Neuron (in vitro differentiated cells): ENCODE measurements around the gene TFAP2D.
A peak's percentile ranks its signal among the peaks of the same experiment; 100 is the strongest.

Experiments used
- H2AFZ ChIP-seq: one replicate; pipeline ENCODE4 v1.6.1; 2013; ENCODE audit warnings: low read depth, mild to moderate bottlenecking, inconsistent platforms, low read length, moderate library complexity
- H3K27me3 ChIP-seq: one replicate; pipeline ENCODE4 v1.6.1; 2013; ENCODE audit warnings: low read length; ENCODE audit not compliant: insufficient read depth
- H3K36me3 ChIP-seq: one replicate; pipeline ENCODE4 v1.6.1; 2013; ENCODE audit warnings: low read length; ENCODE audit not compliant: insufficient read depth
- H3K4me1 ChIP-seq: one replicate; pipeline ENCODE4 v1.6.1; 2013; ENCODE audit warnings: low read length; ENCODE audit not compliant: insufficient read depth
- H3K4me3 ChIP-seq: 2 replicates; pipeline ENCODE4 v1.5.1; 2013; ENCODE audit warnings: mild to moderate bottlenecking, low read length, moderate library complexity
- H3K9me3 ChIP-seq: one replicate; pipeline ENCODE4 v1.6.1; 2013; ENCODE audit warnings: low read length

The TFAP2D gene

GRCh38 chr6:50742161-50742560, 28.8 kb downstream of the TFAP2D start:
- H3K4me1 ChIP-seq: no peaks in the 10 kb centered on the region
- no peaks in the 10 kb centered on the region for H3K36me3 ChIP-seq
- no peak overlapping the region for H2AFZ ChIP-seq
- H3K9me3 ChIP-seq: no peaks in the 10 kb centered on the region
- H3K27me3 ChIP-seq: no peaks in the 10 kb centered on the region
- H3K4me3 ChIP-seq: no peak overlapping the region

- Histone ChIP-seq H2AFZ (no peak overlapping the region), H3K36me3 (no peaks in the 10 kb centered on the region), H3K4me3 (no peak overlapping the region), H3K9me3 (no peaks in the 10 kb centered on the region), H3K4me1 (no peaks in the 10 kb centered on the region), H3K27me3 (no peaks in the 10 kb centered on the region)
Measured at GRCh38 chr6:50744976-50745375, 31.6 kb downstream of the TFAP2D start.

GRCh38 chr6:50762798-50763197, 49.5 kb downstream of the TFAP2D start:
- no peaks in the 10 kb centered on the region for H3K9me3 ChIP-seq
- no peak overlapping the region for H2AFZ ChIP-seq
- H3K4me3 ChIP-seq: no peak overlapping the region
- H3K36me3 ChIP-seq: no peaks in the 10 kb centered on the region
- no peaks in the 10 kb centered on the region for H3K4me1 ChIP-seq
- no peaks in the 10 kb centered on the region for H3K27me3 ChIP-seq

GRCh38 chr6:50778696-50779095, 65.4 kb downstream of the TFAP2D start:
- no peaks in the 10 kb centered on the region for H3K36me3 ChIP-seq
- H3K4me1 ChIP-seq: no peaks in the 10 kb centered on the region
- H3K27me3 ChIP-seq: no peaks in the 10 kb centered on the region

GRCh38 chr6:50780382-50780781, 67.1 kb downstream of the TFAP2D start:
- Histone ChIP-seq H3K27me3 (no peaks in the 10 kb centered on the region), H3K36me3 (no peaks in the 10 kb centered on the region)

More at GRCh38 chr6:50778696-50779095, 65.4 kb downstream of the TFAP2D start:
- no peak overlapping the region for H3K4me3 ChIP-seq
- H3K9me3 ChIP-seq: no peaks in the 10 kb centered on the region
- no peak overlapping the region for H2AFZ ChIP-seq

GRCh38 chr6:50785921-50786320, 72.6 kb downstream of the TFAP2D start:
- H2AFZ ChIP-seq: no peak overlapping the region
- H3K36me3 ChIP-seq: no peaks in the 10 kb centered on the region
- H3K9me3 ChIP-seq: no peaks in the 10 kb centered on the region
- no peaks in the 10 kb centered on the region for H3K27me3 ChIP-seq
- H3K4me1 ChIP-seq: no peaks in the 10 kb centered on the region
- H3K4me3 ChIP-seq: no peak overlapping the region

More at GRCh38 chr6:50780382-50780781, 67.1 kb downstream of the TFAP2D start:
- no peak overlapping the region for H2AFZ ChIP-seq
- no peaks in the 10 kb centered on the region for H3K9me3 ChIP-seq
- no peak overlapping the region for H3K4me3 ChIP-seq
- H3K4me1 ChIP-seq: no peaks in the 10 kb centered on the region

- Histone ChIP-seq H3K4me3 (no peak overlapping the region), H3K4me1 (no peaks in the 10 kb centered on the region), H3K27me3 (no peaks in the 10 kb centered on the region), H3K36me3 (no peaks in the 10 kb centered on the region), H3K9me3 (no peaks in the 10 kb centered on the region), H2AFZ (no peak overlapping the region)
Measured at GRCh38 chr6:50791900-50792508, 78.7 kb downstream of the TFAP2D start.

- H3K36me3 ChIP-seq: no peaks in the 10 kb centered on the region
- no peaks in the 10 kb centered on the region for H3K4me1 ChIP-seq
- H3K27me3 ChIP-seq: no peaks in the 10 kb centered on the region
- no peak overlapping the region for H3K4me3 ChIP-seq
- H2AFZ ChIP-seq: no peak overlapping the region
- no peaks in the 10 kb centered on the region for H3K9me3 ChIP-seq
Measured at GRCh38 chr6:50792771-50793170, 79.4 kb downstream of the TFAP2D start.

GRCh38 chr6:50795574-50795973, 82.2 kb downstream of the TFAP2D start:
- Histone ChIP-seq H2AFZ (no peak overlapping the region), H3K27me3 (no peaks in the 10 kb centered on the region), H3K4me3 (no peak overlapping the region), H3K4me1 (no peaks in the 10 kb centered on the region), H3K36me3 (no peaks in the 10 kb centered on the region), H3K9me3 (no peaks in the 10 kb centered on the region)

- no peaks in the 10 kb centered on the region for H3K9me3 ChIP-seq
- no peak overlapping the region for H2AFZ ChIP-seq
- no peaks in the 10 kb centered on the region for H3K27me3 ChIP-seq
- H3K36me3 ChIP-seq: no peaks in the 10 kb centered on the region
- no peaks in the 10 kb centered on the region for H3K4me1 ChIP-seq
- no peak overlapping the region for H3K4me3 ChIP-seq
Measured at GRCh38 chr6:50804283-50804682, 91.0 kb downstream of the TFAP2D start.

GRCh38 chr6:50807035-50807434, 93.7 kb downstream of the TFAP2D start:
- Histone ChIP-seq H3K4me3 (no peak overlapping the region), H2AFZ (no peak overlapping the region), H3K9me3 (no peaks in the 10 kb centered on the region), H3K4me1 (no peaks in the 10 kb centered on the region), H3K36me3 (no peaks in the 10 kb centered on the region), H3K27me3 (no peaks in the 10 kb centered on the region)

- Histone ChIP-seq H3K27me3 (peaks cover 32% of the 10 kb centered on the region), H3K4me3 (peak overlapping the region; percentile 36), H2AFZ (no peak overlapping the region), H3K9me3 (no peaks in the 10 kb centered on the region), H3K4me1 (peaks cover 5% of the 10 kb centered on the region), H3K36me3 (no peaks in the 10 kb centered on the region)
Measured at GRCh38 chr6:50815436-50816114, 102.2 kb downstream of the TFAP2D start.

GRCh38 chr6:50816115-50816675, 102.9 kb downstream of the TFAP2D start:
- Histone ChIP-seq H3K27me3 (peaks cover 38% of the 10 kb centered on the region), H3K4me3 (peak overlapping the region; percentile 36), H2AFZ (no peak overlapping the region), H3K36me3 (no peaks in the 10 kb centered on the region), H3K9me3 (no peaks in the 10 kb centered on the region), H3K4me1 (peaks cover 5% of the 10 kb centered on the region)
